ENCODE data around the gene MT1A. TPM values are rescaled to one million over a fixed set of nuclear protein-coding genes. Genes with fewer than 3 reads are reported as not detected.

MT1A gene
- total RNA-seq, 2 experiments from 2014 or later, result not detected

DNA sequence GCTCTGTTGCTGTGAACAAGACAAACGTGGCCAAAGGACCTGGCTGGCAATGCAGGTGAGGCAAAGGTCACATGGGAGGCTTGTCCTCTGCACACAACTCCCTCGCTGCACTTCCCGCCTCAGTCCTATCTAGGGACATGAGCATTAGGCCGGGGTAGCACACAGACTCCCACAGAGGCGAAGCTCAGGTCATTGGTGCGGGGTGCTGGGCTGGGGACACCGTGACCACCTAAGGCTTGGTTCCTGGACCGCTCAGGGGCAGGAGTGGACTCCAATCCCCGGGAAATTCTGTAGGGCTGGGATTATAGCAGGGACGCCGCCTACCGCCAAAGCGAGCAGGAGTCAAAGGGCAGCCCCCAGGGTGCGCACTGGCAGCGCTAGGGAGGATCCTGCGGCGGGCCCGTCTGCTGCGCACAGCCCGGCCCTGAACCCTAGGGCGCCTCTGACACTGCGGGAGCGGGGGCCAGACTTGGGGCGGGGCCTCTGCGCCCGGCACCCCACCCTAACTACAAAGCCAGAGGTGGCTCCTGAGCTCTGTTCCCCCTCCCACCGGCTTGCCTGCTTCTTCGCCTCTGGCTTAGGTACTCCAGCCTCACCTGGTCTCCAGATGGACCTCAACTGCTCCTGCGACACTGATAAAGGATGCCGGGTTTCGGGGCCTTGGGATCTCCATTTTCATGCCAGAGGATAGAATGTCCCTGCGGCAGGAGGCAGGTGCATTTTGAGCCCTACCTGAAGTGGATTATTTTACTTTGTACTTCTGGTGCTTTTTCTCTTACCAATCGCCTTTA is 9.4 kb downstream of the MT1A start:
- no peaks in the 10 kb centered on the region for H3K36me3 ChIP-seq (ENCODE audit: insufficient read depth, low read length)
- TF ChIP-seq, protein P1, sequence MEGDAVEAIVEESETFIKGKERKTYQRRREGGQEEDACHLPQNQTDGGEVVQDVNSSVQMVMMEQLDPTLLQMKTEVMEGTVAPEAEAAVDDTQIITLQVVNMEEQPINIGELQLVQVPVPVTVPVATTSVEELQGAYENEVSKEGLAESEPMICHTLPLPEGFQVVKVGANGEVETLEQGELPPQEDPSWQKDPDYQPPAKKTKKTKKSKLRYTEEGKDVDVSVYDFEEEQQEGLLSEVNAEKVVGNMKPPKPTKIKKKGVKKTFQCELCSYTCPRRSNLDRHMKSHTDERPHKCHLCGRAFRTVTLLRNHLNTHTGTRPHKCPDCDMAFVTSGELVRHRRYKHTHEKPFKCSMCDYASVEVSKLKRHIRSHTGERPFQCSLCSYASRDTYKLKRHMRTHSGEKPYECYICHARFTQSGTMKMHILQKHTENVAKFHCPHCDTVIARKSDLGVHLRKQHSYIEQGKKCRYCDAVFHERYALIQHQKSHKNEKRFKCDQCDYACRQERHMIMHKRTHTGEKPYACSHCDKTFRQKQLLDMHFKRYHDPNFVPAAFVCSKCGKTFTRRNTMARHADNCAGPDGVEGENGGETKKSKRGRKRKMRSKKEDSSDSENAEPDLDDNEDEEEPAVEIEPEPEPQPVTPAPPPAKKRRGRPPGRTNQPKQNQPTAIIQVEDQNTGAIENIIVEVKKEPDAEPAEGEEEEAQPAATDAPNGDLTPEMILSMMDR (IDR thresholded peaks at IDR 0.05), result no peak
- intact Hi-C loops (cut with DNase I, micrococcal nuclease), result no loop called here
- no peak overlapping the region for H3K27ac ChIP-seq (ENCODE audit: low read depth in 1 of 2, low read length in 2 of 2)
- no peak overlapping the region for H3K27ac Mint-ChIP-seq
- peaks cover 0 to 5% of the 10 kb centered on the region in 2 experiments for H3K9me3 ChIP-seq (ENCODE audit: control insufficient read depth in 1 of 2, insufficient read depth in 1 of 2, low read length in 2 of 2)
- peaks cover 5 to 18% of the 10 kb centered on the region in 2 experiments for H3K27me3 ChIP-seq (ENCODE audit: control insufficient read depth in 1 of 2, insufficient read depth in 2 of 2, low read length in 2 of 2)
- peaks cover 17% of the 10 kb centered on the region for H3K4me1 ChIP-seq (ENCODE audit: insufficient read depth, low read length)
- POLR2A ChIA-PET, result no interaction called here
- CTCF ChIA-PET, result no interaction called here
- no peaks in the 10 kb centered on the region for H3K9me3 Mint-ChIP-seq
- no peak for DNase-seq
- H3K36me3 Mint-ChIP-seq (ENCODE audit: low read depth), result no peaks in the 10 kb centered on the region
- peaks cover 47% of the 10 kb centered on the region for H3K27me3 Mint-ChIP-seq
- ATAC-seq (ENCODE audit: poor library complexity), result no peak
- no peak overlapping the region for H3K4me3 ChIP-seq (ENCODE audit: low read length)
- H3K4me3 Mint-ChIP-seq, result no peak overlapping the region
- peaks cover 15% of the 10 kb centered on the region for H3K4me1 Mint-ChIP-seq (ENCODE audit: low read depth)

DNA sequence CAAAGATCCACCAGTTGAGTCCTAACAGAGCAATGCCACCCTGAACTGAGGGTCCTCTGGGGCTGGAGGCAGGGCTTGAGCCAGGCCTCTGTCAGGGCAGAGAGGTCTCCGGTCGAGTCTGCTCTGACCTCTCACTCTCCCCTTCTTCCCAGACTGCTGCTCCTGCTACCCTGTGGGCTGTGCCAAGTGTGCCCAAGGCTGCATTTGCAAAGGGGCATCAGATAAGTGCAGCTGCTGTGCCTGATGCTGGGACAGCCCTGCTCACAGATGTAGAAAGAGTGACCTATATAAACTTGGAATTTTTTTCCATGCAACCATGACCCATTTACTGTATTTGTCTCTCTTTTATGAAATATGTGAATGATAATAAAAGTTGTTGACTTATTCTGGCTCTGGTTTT is 10.8 kb downstream of the MT1A start:
- Histone ChIP-seq H3K4me3 (ENCODE audit: low read length) (no peak overlapping the region), H3K36me3 (ENCODE audit: insufficient read depth, low read length) (no peaks in the 10 kb centered on the region), H3K27ac (ENCODE audit: low read depth in 1 of 2, low read length in 2 of 2) (no peak overlapping the region), H3K27me3 (ENCODE audit: control insufficient read depth in 1 of 2, insufficient read depth in 2 of 2, low read length in 2 of 2) (peaks cover 5 to 18% of the 10 kb centered on the region in 2 experiments), H3K4me1 (ENCODE audit: insufficient read depth, low read length) (peaks cover 3% of the 10 kb centered on the region), H3K9me3 (ENCODE audit: control insufficient read depth in 1 of 2, insufficient read depth in 1 of 2, low read length in 2 of 2) (peaks cover 0 to 5% of the 10 kb centered on the region in 2 experiments)
- H3K9me3 Mint-ChIP-seq, result no peaks in the 10 kb centered on the region
- peaks cover 48% of the 10 kb centered on the region for H3K27me3 Mint-ChIP-seq
- TF ChIP-seq, protein P1 (IDR thresholded peaks at IDR 0.05), result no peak
- H3K4me1 Mint-ChIP-seq (ENCODE audit: low read depth), result peaks cover under 1% of the 10 kb centered on the region
- DNase-seq (no peak), ATAC-seq (ENCODE audit: poor library complexity) (no peak)
- no peaks in the 10 kb centered on the region for H3K36me3 Mint-ChIP-seq (ENCODE audit: low read depth)
- ChIA-PET POLR2A (no interaction called here), CTCF (no interaction called here)
- H3K4me3 Mint-ChIP-seq, result no peak overlapping the region
- no peak overlapping the region for H3K27ac Mint-ChIP-seq
- intact Hi-C loops (cut with DNase I, micrococcal nuclease), result no loop called here

DNA sequence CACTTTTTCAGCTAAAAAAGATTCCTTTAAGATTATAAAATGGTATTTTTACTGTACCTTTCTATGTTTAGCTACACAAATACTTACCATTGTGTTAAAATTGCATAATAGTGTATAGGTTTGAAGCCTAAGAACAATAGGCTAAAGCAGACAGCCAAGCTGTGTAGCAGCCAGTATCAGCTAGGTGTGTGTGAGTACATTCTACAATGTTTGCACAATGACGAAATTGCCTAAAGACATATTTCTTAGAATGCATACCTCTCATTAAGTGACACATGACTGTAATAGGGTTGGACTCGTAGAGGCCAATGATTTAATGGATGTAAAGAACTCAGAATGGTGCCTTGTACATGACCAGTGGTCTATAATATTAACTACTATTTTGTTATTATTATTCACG is 11.4 kb downstream of the MT1A start:
- Mint-ChIP-seq H3K4me1 (ENCODE audit: low read depth) (no peaks in the 10 kb centered on the region), H3K36me3 (ENCODE audit: low read depth) (no peaks in the 10 kb centered on the region), H3K27me3 (peaks cover 48% of the 10 kb centered on the region), H3K27ac (no peak overlapping the region), H3K4me3 (no peak overlapping the region), H3K9me3 (no peaks in the 10 kb centered on the region)
- intact Hi-C loops (cut with DNase I, micrococcal nuclease), result no loop called here
- Histone ChIP-seq H3K9me3 (ENCODE audit: control insufficient read depth in 1 of 2, insufficient read depth in 1 of 2, low read length in 2 of 2) (peaks cover 0 to 5% of the 10 kb centered on the region in 2 experiments), H3K4me1 (ENCODE audit: insufficient read depth, low read length) (no peaks in the 10 kb centered on the region), H3K36me3 (ENCODE audit: insufficient read depth, low read length) (no peaks in the 10 kb centered on the region), H3K27me3 (ENCODE audit: control insufficient read depth in 1 of 2, insufficient read depth in 2 of 2, low read length in 2 of 2) (peaks cover 5 to 18% of the 10 kb centered on the region in 2 experiments), H3K4me3 (ENCODE audit: low read length) (no peak overlapping the region), H3K27ac (ENCODE audit: low read depth in 1 of 2, low read length in 2 of 2) (no peak overlapping the region)
- no peak for DNase-seq
- ATAC-seq (ENCODE audit: poor library complexity), result no peak
- POLR2A ChIA-PET, result no interaction called here
- TF ChIP-seq, protein P1 (IDR thresholded peaks at IDR 0.05), result no peak
- CTCF ChIA-PET, result no interaction called here
